Measurements from ENCODE around the gene SPINDOC. TPM values are rescaled to one million over a fixed set of nuclear protein-coding genes. Genes with fewer than 3 reads are reported as not detected.
A peak's percentile ranks its signal among the peaks of the same experiment; 100 is the strongest.

The SPINDOC gene
- total RNA-seq, 1 donor = 17.7 TPM

DNA sequence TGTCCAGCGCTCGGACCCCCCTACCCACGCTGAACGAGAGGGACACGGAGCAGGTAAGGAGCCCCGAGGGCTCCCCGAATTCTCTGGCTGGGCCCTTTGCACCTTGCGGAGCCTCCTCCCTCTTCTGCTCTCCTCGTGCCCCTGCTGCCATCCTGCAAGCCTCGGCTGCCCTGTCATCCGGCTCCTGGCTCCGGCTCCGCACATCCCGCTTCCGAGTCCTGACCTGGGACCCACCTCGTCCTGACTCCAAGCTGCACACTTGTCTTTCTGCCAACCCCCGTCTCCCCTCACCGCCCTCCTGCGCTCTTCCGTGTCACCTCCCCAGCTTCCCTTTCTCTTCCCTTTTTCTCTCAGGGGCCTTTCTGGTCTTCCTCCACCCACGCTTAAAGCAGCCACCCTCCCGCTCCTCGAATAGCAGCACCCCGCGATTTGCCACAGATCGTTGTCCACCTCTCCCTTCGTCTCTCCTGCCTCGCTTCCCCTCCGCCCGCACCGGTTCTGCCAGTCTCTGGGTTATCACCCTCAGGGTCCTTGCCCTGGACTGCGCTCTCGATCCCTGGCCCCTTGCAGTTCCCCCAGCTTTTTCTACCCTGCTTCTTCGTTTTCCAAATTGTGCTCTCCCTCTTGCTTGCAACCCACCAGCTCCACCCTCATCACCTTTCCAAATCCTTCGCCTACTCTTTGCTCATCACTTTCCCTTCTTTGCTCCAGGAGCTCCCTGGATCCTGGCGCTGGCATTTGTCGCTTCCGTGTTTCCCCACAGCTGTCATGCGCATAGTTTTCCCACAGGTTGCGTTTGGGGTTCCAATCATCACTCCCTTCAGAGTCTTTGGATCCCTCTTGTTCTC is 26.5 kb downstream of the SPINDOC start:
- Histone ChIP-seq H3K36me3 (ENCODE audit: insufficient read depth, low read length) (peaks cover 4% of the 10 kb centered on the region), H3K79me2 (ENCODE audit: insufficient read depth, low read length) (peaks cover 61% of the 10 kb centered on the region), H3K27ac (ENCODE audit: low read depth, low read length) (peak overlapping the region; percentile 52), H3K27me3 (ENCODE audit: insufficient read depth, low read length) (no peaks in the 10 kb centered on the region), H3K4me3 (ENCODE audit: insufficient read depth, low read length) (peak overlapping the region; percentile 91), H3K4me2 (ENCODE audit: insufficient read depth, low read length) (peak overlapping the region; percentile 93), H3K4me1 (ENCODE audit: insufficient read depth, low read length) (peaks cover 30% of the 10 kb centered on the region), H2AFZ (ENCODE audit: low read length) (peak overlapping the region; percentile 30), H3K9me3 (ENCODE audit: low read depth, low read length) (no peaks in the 10 kb centered on the region), H4K20me1 (ENCODE audit: insufficient read depth, low read length) (peaks cover 43% of the 10 kb centered on the region)
- TF ChIP-seq, protein P1, sequence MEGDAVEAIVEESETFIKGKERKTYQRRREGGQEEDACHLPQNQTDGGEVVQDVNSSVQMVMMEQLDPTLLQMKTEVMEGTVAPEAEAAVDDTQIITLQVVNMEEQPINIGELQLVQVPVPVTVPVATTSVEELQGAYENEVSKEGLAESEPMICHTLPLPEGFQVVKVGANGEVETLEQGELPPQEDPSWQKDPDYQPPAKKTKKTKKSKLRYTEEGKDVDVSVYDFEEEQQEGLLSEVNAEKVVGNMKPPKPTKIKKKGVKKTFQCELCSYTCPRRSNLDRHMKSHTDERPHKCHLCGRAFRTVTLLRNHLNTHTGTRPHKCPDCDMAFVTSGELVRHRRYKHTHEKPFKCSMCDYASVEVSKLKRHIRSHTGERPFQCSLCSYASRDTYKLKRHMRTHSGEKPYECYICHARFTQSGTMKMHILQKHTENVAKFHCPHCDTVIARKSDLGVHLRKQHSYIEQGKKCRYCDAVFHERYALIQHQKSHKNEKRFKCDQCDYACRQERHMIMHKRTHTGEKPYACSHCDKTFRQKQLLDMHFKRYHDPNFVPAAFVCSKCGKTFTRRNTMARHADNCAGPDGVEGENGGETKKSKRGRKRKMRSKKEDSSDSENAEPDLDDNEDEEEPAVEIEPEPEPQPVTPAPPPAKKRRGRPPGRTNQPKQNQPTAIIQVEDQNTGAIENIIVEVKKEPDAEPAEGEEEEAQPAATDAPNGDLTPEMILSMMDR (IDR thresholded peaks at IDR 0.05; ENCODE audit: extremely low read depth, low read depth, low read length) = no peak
- DNase-seq (ENCODE audit: insufficient read length, low spot score, missing footprints) = peak; percentile 82

DNA sequence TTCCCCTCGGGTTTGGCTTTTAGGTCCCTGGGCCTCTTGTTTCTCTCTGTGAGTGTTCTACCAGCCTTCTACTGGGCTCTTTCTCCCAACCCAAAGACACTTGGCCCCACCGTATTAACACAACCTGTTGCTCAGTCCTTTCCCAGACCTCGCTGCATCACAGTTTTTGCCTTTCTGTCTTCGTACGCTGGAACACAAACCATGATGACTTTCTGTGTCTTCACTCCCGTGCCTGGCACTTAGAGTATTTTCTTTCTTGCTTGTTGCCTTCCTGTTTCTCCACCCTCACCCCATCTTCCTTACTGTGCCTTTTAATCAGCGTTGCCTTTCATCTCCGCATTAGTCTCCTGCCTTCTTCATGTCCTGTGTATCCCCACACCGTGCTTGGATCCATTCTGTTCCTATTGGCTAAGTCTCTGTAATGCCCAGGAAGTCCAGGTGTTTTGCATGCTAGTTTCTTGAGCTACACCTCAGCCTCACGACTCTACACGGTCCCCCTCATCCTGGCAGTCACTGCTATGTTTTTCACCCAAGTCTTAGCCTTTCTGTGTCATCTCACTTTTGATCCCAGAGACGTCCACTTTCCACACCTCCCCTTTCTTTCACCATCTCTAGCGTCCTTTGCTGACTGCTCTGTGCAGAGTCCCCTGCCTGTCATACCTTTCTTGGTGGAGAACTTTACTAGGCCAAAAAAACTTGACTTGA is 27.3 kb downstream of the SPINDOC start:
- H3K4me1 ChIP-seq (ENCODE audit: insufficient read depth, low read length) = peaks cover 36% of the 10 kb centered on the region
- H3K27me3 ChIP-seq (ENCODE audit: insufficient read depth, low read length) = no peaks in the 10 kb centered on the region
- TF ChIP-seq, protein P1 (IDR thresholded peaks at IDR 0.05; ENCODE audit: extremely low read depth, low read depth, low read length) = no peak
- H3K27ac ChIP-seq (ENCODE audit: low read depth, low read length) = peak overlapping the region; percentile 52
- peaks cover 4% of the 10 kb centered on the region for H3K36me3 ChIP-seq (ENCODE audit: insufficient read depth, low read length)
- no peaks in the 10 kb centered on the region for H3K9me3 ChIP-seq (ENCODE audit: low read depth, low read length)
- H3K79me2 ChIP-seq (ENCODE audit: insufficient read depth, low read length) = peaks cover 66% of the 10 kb centered on the region
- H3K4me2 ChIP-seq (ENCODE audit: insufficient read depth, low read length) = peak overlapping the region; percentile 93
- H3K4me3 ChIP-seq (ENCODE audit: insufficient read depth, low read length) = peak overlapping the region; percentile 91
- DNase-seq (ENCODE audit: insufficient read length, low spot score, missing footprints) = peak; percentile 81
- peaks cover 50% of the 10 kb centered on the region for H4K20me1 ChIP-seq (ENCODE audit: insufficient read depth, low read length)
- no peak overlapping the region for H2AFZ ChIP-seq (ENCODE audit: low read length)

DNA sequence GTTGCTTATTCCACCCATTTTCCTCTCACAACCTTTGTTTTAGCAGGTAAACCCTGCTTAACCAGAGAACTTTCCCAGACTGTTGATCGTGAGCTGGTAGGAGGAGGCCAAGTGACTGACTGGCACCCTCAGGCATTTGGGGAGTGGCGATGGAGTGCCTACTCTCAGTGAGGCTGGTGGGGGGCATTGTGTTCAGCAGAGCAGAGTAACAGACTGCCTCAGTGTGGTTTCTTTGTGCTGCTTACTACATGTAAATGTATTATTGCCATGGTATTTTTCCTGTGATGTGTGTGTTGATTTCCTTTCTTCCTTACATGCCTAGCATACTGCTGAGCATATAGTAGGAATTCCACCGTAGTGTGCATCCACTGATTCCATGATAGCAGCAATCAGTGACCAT is 28.3 kb downstream of the SPINDOC start:
- H3K27ac ChIP-seq (ENCODE audit: low read depth, low read length) = peak overlapping the region; percentile 52
- peaks cover 56% of the 10 kb centered on the region for H4K20me1 ChIP-seq (ENCODE audit: insufficient read depth, low read length)
- H3K79me2 ChIP-seq (ENCODE audit: insufficient read depth, low read length) = peaks cover 76% of the 10 kb centered on the region
- H3K27me3 ChIP-seq (ENCODE audit: insufficient read depth, low read length) = no peaks in the 10 kb centered on the region
- peak overlapping the region; percentile 93 for H3K4me2 ChIP-seq (ENCODE audit: insufficient read depth, low read length)
- DNase-seq (ENCODE audit: insufficient read length, low spot score, missing footprints) = no peak
- peaks cover 4% of the 10 kb centered on the region for H3K36me3 ChIP-seq (ENCODE audit: insufficient read depth, low read length)
- TF ChIP-seq, protein P1 (IDR thresholded peaks at IDR 0.05; ENCODE audit: extremely low read depth, low read depth, low read length) = no peak
- H2AFZ ChIP-seq (ENCODE audit: low read length) = no peak overlapping the region
- H3K4me3 ChIP-seq (ENCODE audit: insufficient read depth, low read length) = peak overlapping the region; percentile 91
- no peaks in the 10 kb centered on the region for H3K9me3 ChIP-seq (ENCODE audit: low read depth, low read length)
- H3K4me1 ChIP-seq (ENCODE audit: insufficient read depth, low read length) = peaks cover 40% of the 10 kb centered on the region

DNA sequence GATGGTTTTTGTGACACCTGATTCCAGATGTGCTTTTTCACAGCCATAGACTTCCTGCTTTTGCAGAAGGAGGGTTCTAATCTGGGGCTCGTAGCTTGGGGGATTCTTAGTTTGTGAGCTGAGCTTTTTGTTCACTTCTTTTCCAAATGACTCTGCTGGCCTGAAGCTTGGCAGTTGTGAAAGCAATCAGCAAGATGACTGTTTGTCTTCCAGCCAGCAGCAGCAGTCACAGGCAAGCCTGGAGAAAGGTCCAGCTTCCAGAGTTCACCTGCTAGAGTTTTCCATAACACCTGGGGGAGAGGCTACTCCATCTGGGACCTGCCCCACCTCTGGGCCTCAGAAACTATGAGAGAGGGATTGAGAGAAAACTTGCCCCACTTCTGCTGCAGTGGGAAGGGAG is 29.8 kb downstream of the SPINDOC start:
- Histone ChIP-seq H3K4me1 (ENCODE audit: insufficient read depth, low read length) (peaks cover 37% of the 10 kb centered on the region), H3K4me2 (ENCODE audit: insufficient read depth, low read length) (no peak overlapping the region), H3K9me3 (ENCODE audit: low read depth, low read length) (no peaks in the 10 kb centered on the region), H3K27ac (ENCODE audit: low read depth, low read length) (no peak overlapping the region), H3K36me3 (ENCODE audit: insufficient read depth, low read length) (peaks cover 4% of the 10 kb centered on the region), H3K4me3 (ENCODE audit: insufficient read depth, low read length) (no peak overlapping the region), H2AFZ (ENCODE audit: low read length) (no peak overlapping the region), H3K27me3 (ENCODE audit: insufficient read depth, low read length) (no peaks in the 10 kb centered on the region), H3K79me2 (ENCODE audit: insufficient read depth, low read length) (peaks cover 90% of the 10 kb centered on the region), H4K20me1 (ENCODE audit: insufficient read depth, low read length) (peaks cover 68% of the 10 kb centered on the region)
- TF ChIP-seq, protein P1 (IDR thresholded peaks at IDR 0.05; ENCODE audit: extremely low read depth, low read depth, low read length) = no peak
- DNase-seq (ENCODE audit: insufficient read length, low spot score, missing footprints) = no peak

Measured in osteoblast (primary cell).